HuH-7.5 (cell line): Measurements from ENCODE around the gene FIBIN.
"Not testable (repeated sequence)": the region's sequence is repeated elsewhere in the genome, so short reads cannot be mapped to it uniquely, and the experiment has no call there.

Source experiments
- DNase-seq: peaks from one replicate; pipeline ENCODE4 v3.0.0; 2011; ENCODE audit warnings: low spot score

FIBIN gene

GRCh38 chr11:26977209-26977608 is 16.7 kb upstream of the FIBIN start:
- not testable (repeated sequence) for DNase-seq

GRCh38 chr11:26983645-26984044 is 10.3 kb upstream of the FIBIN start:
- DNase-seq = no peak

- no peak for DNase-seq
Measured at GRCh38 chr11:26985470-26985869, 8.4 kb upstream of the FIBIN start.

GRCh38 chr11:26985943-26986342 is 8.0 kb upstream of the FIBIN start:
- DNase-seq = no peak

- DNase-seq = no peak
Measured at GRCh38 chr11:26987272-26987671, 6.6 kb upstream of the FIBIN start.

GRCh38 chr11:26987731-26988130 is 6.2 kb upstream of the FIBIN start:
- no peak for DNase-seq

GRCh38 chr11:26992031-26992541 is 1.8 kb upstream of the FIBIN start:
- DNase-seq = no peak

- DNase-seq = no peak
Measured at GRCh38 chr11:26994631-26995095, 751 bp downstream of the FIBIN start.

GRCh38 chr11:26995701-26996460 is 2.0 kb downstream of the FIBIN start:
- DNase-seq = no peak

- DNase-seq = no peak
Measured at GRCh38 chr11:26997378-26997777, 3.5 kb downstream of the FIBIN start.

- not testable (repeated sequence) for DNase-seq
Measured at GRCh38 chr11:27001136-27001730, 7.3 kb downstream of the FIBIN start.

GRCh38 chr11:27002431-27002830 is 8.5 kb downstream of the FIBIN start:
- DNase-seq = no peak

GRCh38 chr11:27002838-27003237 is 8.9 kb downstream of the FIBIN start:
- no peak for DNase-seq

- no peak for DNase-seq
Measured at GRCh38 chr11:27004103-27004502, 10.2 kb downstream of the FIBIN start.

GRCh38 chr11:27008811-27009535 is 15.1 kb downstream of the FIBIN start:
- DNase-seq = no peak

- no peak for DNase-seq
Measured at GRCh38 chr11:27011560-27012233, 17.8 kb downstream of the FIBIN start.

- no peak for DNase-seq
Measured at GRCh38 chr11:27012234-27012921, 18.5 kb downstream of the FIBIN start.

GRCh38 chr11:27013781-27014361 is 20.0 kb downstream of the FIBIN start:
- DNase-seq = no peak

GRCh38 chr11:27018902-27019529 is 25.1 kb downstream of the FIBIN start:
- no peak for DNase-seq

- no peak for DNase-seq
Measured at GRCh38 chr11:27020751-27021150, 26.8 kb downstream of the FIBIN start.
